Mucosa of rectum (tissue), 2 donors: ENCODE results near the gene TMCO6.
"Not testable (repeated sequence)": the region's sequence is repeated elsewhere in the genome, so short reads cannot be mapped to it uniquely, and the experiment has no call there.

ENCODE experiments used
- H3K27ac ChIP-seq, 2 donors: one replicate each; pipeline ENCODE4 v1.7.0; 2013; ENCODE audit warnings: inconsistent platforms in 2 of 2, low read depth in 2 of 2, low read length in 2 of 2
- H3K27me3 ChIP-seq, 2 donors: one replicate each; pipeline ENCODE4 v1.7.0; 2013; ENCODE audit warnings: low read length in 2 of 2; ENCODE audit not compliant: control insufficient read depth in 2 of 2, insufficient read depth in 2 of 2
- H3K36me3 ChIP-seq, 2 donors: one replicate each; pipeline ENCODE4 v1.7.0; 2013; ENCODE audit warnings: low read length in 2 of 2; ENCODE audit not compliant: control insufficient read depth in 2 of 2, insufficient read depth in 2 of 2
- H3K4me1 ChIP-seq, 2 donors: one replicate each; pipeline ENCODE4 v1.7.0; 2013; ENCODE audit warnings: low read length in 2 of 2, mild to moderate bottlenecking in 1 of 2; ENCODE audit not compliant: control insufficient read depth in 2 of 2, insufficient read depth in 2 of 2
- H3K4me3 ChIP-seq, 2 donors: one replicate each; pipeline ENCODE4 v1.7.0; 2013; ENCODE audit warnings: low read length in 2 of 2
- H3K9ac ChIP-seq, 2 donors: one replicate each; pipeline ENCODE4 v1.7.0; 2013; ENCODE audit warnings: low read length in 2 of 2, low read depth in 1 of 2, mild to moderate bottlenecking in 1 of 2
- H3K9me3 ChIP-seq, 2 donors: one replicate each; pipeline ENCODE4 v1.7.0; 2013; ENCODE audit warnings: low read length in 2 of 2; ENCODE audit not compliant: control insufficient read depth in 2 of 2
- donor health status: healthy.
- donor health status: Normal muscosa, but diverticular disease.

TMCO6 gene

GRCh38 chr5:140603446-140603698 lies 35.9 kb upstream of the TMCO6 start:
- not testable (repeated sequence) for H3K4me3 ChIP-seq, H3K36me3 ChIP-seq, H3K9me3 ChIP-seq, H3K9ac ChIP-seq, H3K27me3 ChIP-seq, H3K4me1 ChIP-seq, H3K27ac ChIP-seq

GRCh38 chr5:140603734-140604133 lies 35.5 kb upstream of the TMCO6 start:
- no peak overlapping the region for H3K4me3 ChIP-seq
- no peaks in the 10 kb centered on the region for H3K9me3 ChIP-seq
- peaks cover 0 to 9% of the 10 kb centered on the region in 2 donors for H3K4me1 ChIP-seq
- H3K36me3 ChIP-seq, result no peaks in the 10 kb centered on the region
- no peak overlapping the region for H3K27ac ChIP-seq
- no peaks in the 10 kb centered on the region for H3K27me3 ChIP-seq
- no peak overlapping the region for H3K9ac ChIP-seq

- Histone ChIP-seq H3K9me3 (no peaks in the 10 kb centered on the region), H3K27me3 (no peaks in the 10 kb centered on the region), H3K36me3 (no peaks in the 10 kb centered on the region), H3K27ac (no peak overlapping the region), H3K9ac (no peak overlapping the region), H3K4me1 (peaks cover 8 to 22% of the 10 kb centered on the region in 2 donors), H3K4me3 (no peak overlapping the region)
Observed at GRCh38 chr5:140605879-140606278, 33.4 kb upstream of the TMCO6 start.

- peaks cover 10 to 27% of the 10 kb centered on the region in 2 donors for H3K4me1 ChIP-seq
Observed at GRCh38 chr5:140607031-140607430, 32.2 kb upstream of the TMCO6 start.

GRCh38 chr5:140608722-140609121 lies 30.5 kb upstream of the TMCO6 start:
- Histone ChIP-seq H3K27ac (peak overlapping the region; percentile 86 to 89), H3K27me3 (no peaks in the 10 kb centered on the region), H3K4me3 (no peak overlapping the region), H3K9ac (no peak overlapping the region), H3K36me3 (no peaks in the 10 kb centered on the region), H3K9me3 (no peaks in the 10 kb centered on the region), H3K4me1 (peaks cover 11 to 27% of the 10 kb centered on the region in 2 donors)

More at GRCh38 chr5:140607031-140607430, 32.2 kb upstream of the TMCO6 start:
- no peak overlapping the region for H3K4me3 ChIP-seq
- no peak overlapping the region for H3K27ac ChIP-seq
- no peaks in the 10 kb centered on the region for H3K36me3 ChIP-seq
- no peak overlapping the region for H3K9ac ChIP-seq
- H3K9me3 ChIP-seq, result no peaks in the 10 kb centered on the region
- no peaks in the 10 kb centered on the region for H3K27me3 ChIP-seq

GRCh38 chr5:140609126-140609525 lies 30.1 kb upstream of the TMCO6 start:
- H3K27me3 ChIP-seq, result no peaks in the 10 kb centered on the region
- no peak overlapping the region for H3K9ac ChIP-seq
- peak overlapping the region; percentile 86 to 89 for H3K27ac ChIP-seq
- no peak overlapping the region for H3K4me3 ChIP-seq
- H3K4me1 ChIP-seq, result peaks cover 11 to 27% of the 10 kb centered on the region in 2 donors
- no peaks in the 10 kb centered on the region for H3K9me3 ChIP-seq
- no peaks in the 10 kb centered on the region for H3K36me3 ChIP-seq

- Histone ChIP-seq H3K9ac (no peak overlapping the region), H3K4me1 (peaks cover 11 to 27% of the 10 kb centered on the region in 2 donors), H3K27ac (peak overlapping the region; percentile 46 to 49)
Observed at GRCh38 chr5:140611020-140611521, 28.2 kb upstream of the TMCO6 start.

GRCh38 chr5:140622301-140622700 lies 16.9 kb upstream of the TMCO6 start:
- H3K9ac ChIP-seq, result no peak overlapping the region
- no peak overlapping the region for H3K27ac ChIP-seq
- H3K4me3 ChIP-seq, result no peak overlapping the region
- H3K27me3 ChIP-seq, result no peaks in the 10 kb centered on the region
- H3K36me3 ChIP-seq, result no peaks in the 10 kb centered on the region
- no peaks in the 10 kb centered on the region for H3K9me3 ChIP-seq
- no peaks in the 10 kb centered on the region for H3K4me1 ChIP-seq

More at GRCh38 chr5:140611020-140611521, 28.2 kb upstream of the TMCO6 start:
- Histone ChIP-seq H3K27me3 (no peaks in the 10 kb centered on the region), H3K9me3 (no peaks in the 10 kb centered on the region), H3K36me3 (no peaks in the 10 kb centered on the region), H3K4me3 (no peak overlapping the region)

GRCh38 chr5:140623061-140623460 lies 16.2 kb upstream of the TMCO6 start:
- H3K9ac ChIP-seq, H3K9me3 ChIP-seq, H3K36me3 ChIP-seq, H3K27ac ChIP-seq, H3K4me1 ChIP-seq, H3K4me3 ChIP-seq, H3K27me3 ChIP-seq: not testable (repeated sequence)

GRCh38 chr5:140624886-140625285 lies 14.4 kb upstream of the TMCO6 start:
- not testable (repeated sequence) for H3K9me3 ChIP-seq, H3K4me1 ChIP-seq, H3K27ac ChIP-seq, H3K9ac ChIP-seq, H3K36me3 ChIP-seq, H3K4me3 ChIP-seq, H3K27me3 ChIP-seq

- Histone ChIP-seq H3K36me3 (no peaks in the 10 kb centered on the region), H3K27ac (no peak overlapping the region), H3K9me3 (no peaks in the 10 kb centered on the region)
Observed at GRCh38 chr5:140627972-140628371, 11.3 kb upstream of the TMCO6 start.

More at GRCh38 chr5:140627972-140628371, 11.3 kb upstream of the TMCO6 start:
- Histone ChIP-seq H3K27me3 (no peaks in the 10 kb centered on the region), H3K4me3 (no peak overlapping the region), H3K9ac (no peak overlapping the region), H3K4me1 (peaks cover 16 to 21% of the 10 kb centered on the region in 2 donors)
